NCI-H1930 (cell line): ENCODE results near the gene OTUD1.

Experiments used
- DNase-seq, 2 experiments: peaks; one replicate each; lab custom pipeline; 2025; lab: John Stamatoyannopoulos, UW

Gene OTUD1

GRCh38 chr10:23422003-23422411 is 16.9 kb upstream of the OTUD1 start:
- no peak for DNase-seq

DNA sequence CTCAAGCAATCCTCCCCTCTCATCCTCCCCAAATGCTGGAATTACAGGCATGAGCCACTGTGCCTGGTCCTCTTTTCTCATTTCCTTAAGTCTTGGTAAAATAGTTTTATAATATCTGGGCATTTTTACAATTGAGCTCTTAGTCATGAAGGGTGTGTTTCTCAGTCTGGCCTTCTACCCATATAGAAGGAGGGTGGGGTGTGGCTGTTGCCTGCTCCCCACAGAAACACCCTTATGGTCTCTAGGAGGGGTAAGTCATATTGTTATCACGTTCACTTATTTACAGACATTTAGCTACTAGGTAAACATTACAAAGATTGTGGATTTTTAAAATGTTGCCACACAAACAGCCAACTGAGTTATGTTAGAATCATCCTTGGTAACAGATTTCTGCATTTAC is 6.7 kb upstream of the OTUD1 start:
- no peak for DNase-seq

DNA sequence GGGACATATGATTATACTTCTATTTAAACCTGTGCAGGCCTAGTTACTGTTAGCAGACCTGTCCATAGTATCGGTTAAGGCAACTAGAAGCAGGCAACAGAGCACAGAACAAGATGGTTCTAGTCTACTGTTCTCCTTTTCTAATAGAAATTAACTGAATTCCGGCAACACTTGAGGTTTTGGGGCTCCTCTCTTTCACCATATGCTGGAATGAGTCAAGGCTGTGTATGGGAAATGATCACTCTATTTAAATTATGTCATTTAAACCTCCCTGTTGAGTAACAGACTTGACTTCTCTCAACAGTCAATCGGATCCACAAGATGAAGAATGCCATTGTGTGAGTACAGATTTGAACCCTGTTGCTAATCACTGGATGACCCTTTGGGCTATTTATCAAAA is 6.2 kb upstream of the OTUD1 start:
- DNase-seq = no peak

- no peak for DNase-seq
Measured at GRCh38 chr10:23433701-23434100, 5.2 kb upstream of the OTUD1 start.

DNA sequence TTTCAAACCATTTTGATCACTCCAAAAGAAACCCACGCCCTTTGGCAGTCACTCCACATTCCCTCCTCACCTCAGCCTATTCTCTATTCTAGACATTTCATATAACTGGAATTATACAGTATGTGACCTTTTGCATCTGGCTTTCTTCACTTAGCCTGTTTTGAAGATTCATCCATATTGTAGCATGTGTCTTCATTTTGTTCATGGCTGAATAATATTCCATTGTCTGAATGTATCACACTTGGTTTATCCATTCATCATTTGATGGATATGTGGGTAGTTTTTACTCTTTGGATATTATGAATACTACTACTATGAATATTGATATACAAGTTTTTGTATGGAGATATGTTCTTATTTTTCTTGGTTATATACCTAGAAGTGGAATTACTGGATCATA is 3.5 kb upstream of the OTUD1 start:
- DNase-seq = no peak

DNA sequence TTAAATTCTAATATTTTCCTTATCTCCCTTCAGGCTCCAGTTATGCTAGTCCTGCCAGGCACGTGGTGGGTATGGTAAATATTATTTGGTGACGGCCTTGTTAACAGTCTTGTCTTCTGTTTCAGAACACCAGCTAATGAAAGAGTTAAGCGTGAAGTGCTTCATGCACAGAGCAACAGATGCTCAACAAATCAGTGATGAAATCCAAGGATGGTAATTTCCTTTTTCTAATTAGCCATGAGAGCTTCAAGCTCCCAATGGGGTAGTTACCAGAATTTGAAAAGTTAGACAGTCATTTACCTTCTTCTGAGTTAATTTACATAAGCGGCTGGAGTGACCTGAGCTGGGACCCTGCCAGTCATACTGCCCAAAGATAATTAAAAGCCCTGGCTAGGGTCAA is 1.9 kb upstream of the OTUD1 start:
- DNase-seq = no peak

DNA sequence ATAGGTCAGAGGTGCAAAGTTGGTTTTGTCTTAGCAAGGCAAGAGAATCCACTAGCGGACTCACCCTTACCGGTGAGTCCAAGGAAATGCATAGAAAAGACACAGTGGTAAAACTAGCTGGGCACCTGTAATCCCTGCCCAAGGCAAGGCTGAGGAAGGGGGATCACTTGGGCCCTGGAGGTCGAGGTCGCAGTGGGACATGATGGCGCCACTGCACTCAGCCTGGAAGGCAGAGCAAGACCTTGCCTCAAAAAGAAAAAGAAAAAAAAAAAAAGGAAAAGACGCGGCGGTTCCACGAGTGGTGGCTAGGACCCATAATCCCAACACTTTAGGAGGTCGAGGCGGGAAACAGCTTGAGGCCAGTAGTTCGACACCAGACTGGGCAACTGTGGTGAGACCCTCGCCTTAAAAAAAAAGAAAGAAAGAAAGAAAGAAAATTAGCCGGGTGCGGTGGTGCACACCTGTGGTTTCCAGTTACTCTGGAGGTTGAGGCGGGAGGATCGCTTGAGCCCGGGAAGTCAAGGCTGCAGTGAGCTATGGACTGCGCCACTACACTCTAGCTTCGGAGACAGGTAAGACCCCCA is 820 bp upstream of the OTUD1 start:
- no peak for DNase-seq

- DNase-seq = no peak
Measured at GRCh38 chr10:23439452-23439960, 631 bp downstream of the OTUD1 start.

DNA sequence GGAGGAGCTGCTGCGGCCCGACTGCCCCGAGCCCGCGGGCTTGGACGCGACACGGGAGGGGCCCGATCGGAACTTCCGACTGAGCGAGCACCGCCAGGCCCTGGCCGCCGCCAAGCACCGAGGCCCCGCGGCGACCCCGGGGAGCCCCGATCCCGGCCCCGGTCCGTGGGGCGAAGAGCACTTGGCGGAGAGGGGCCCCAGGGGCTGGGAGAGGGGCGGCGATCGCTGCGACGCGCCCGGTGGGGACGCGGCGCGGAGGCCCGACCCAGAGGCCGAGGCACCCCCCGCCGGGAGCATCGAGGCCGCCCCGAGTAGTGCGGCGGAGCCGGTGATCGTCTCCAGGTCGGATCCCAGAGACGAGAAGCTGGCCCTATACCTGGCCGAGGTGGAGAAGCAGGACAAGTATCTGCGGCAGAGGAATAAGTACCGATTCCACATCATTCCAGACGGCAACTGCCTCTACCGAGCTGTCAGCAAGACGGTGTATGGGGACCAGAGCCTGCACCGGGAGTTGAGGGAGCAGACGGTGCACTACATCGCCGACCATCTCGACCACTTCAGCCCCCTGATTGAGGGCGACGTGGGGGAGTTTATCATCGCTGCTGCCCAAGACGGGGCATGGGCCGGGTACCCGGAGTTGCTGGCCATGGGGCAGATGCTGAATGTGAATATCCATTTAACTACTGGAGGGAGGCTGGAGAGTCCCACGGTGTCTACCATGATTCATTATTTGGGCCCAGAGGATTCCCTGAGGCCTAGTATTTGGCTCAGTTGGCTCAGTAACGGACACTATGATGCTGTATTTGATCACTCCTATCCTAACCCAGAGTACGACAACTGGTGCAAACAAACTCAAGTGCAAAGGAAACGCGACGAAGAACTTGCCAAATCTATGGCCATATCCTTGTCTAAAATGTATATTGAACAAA is 1.4 kb downstream of the OTUD1 start:
- no peak for DNase-seq

DNA sequence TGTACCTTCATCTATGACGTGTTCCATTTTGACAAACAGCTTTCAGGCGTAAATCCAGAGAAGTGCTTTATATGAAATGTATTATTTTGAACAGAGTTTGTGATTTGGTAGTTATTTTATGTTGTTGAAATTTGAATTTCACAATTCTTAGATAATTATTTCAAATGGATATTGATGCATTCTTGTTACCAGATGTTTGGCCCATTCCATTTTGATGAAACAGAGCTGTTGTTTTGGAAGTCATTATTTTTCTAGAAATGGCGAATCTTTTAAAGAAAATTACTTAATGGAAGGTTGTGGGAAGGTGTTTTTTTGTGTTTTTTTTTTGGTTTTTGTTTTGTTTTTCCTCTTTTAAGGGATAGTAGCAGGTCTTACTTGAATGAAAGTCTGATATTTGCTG is 2.4 kb downstream of the OTUD1 start:
- DNase-seq = no peak

- DNase-seq = no peak
Measured at GRCh38 chr10:23442936-23443335, 4.1 kb downstream of the OTUD1 start.

- DNase-seq = no peak
Measured at GRCh38 chr10:23445591-23445990, 6.7 kb downstream of the OTUD1 start.

GRCh38 chr10:23448323-23448722 is 9.4 kb downstream of the OTUD1 start:
- DNase-seq = no peak

GRCh38 chr10:23448802-23449570 is 10.1 kb downstream of the OTUD1 start:
- DNase-seq = no peak

- no peak for DNase-seq
Measured at GRCh38 chr10:23452033-23452655, 13.3 kb downstream of the OTUD1 start.

GRCh38 chr10:23453465-23453864 is 14.6 kb downstream of the OTUD1 start:
- DNase-seq = no peak

GRCh38 chr10:23457632-23458417 is 18.9 kb downstream of the OTUD1 start:
- DNase-seq = no peak

GRCh38 chr10:23459308-23459939 is 20.5 kb downstream of the OTUD1 start:
- no peak for DNase-seq

GRCh38 chr10:23461557-23461956 is 22.7 kb downstream of the OTUD1 start:
- no peak for DNase-seq

GRCh38 chr10:23467012-23467411 is 28.1 kb downstream of the OTUD1 start:
- no peak for DNase-seq

GRCh38 chr10:23467548-23467947 is 28.7 kb downstream of the OTUD1 start:
- DNase-seq = no peak
